WTC11 (cell line): ENCODE measurements around the gene STARD5. TPM values are rescaled to one million over a fixed set of nuclear protein-coding genes. Genes with fewer than 3 reads are reported as not detected.
A peak's percentile ranks its signal among the peaks of the same experiment; 100 is the strongest.

Experiments
- ATAC-seq: fragments of 200-7000 bp; cut with Tn5 transposase; 2 replicates; pipeline ENCODE4 v1.10.0; 2021; ENCODE audit warnings: mild to moderate bottlenecking, moderate library complexity
- CTCF ChIA-PET: fragments of 300-600 bp; sonication (Branson Sonifier 250); formaldehyde crosslinking; loops from one replicate; lab custom pipeline; 2021; ENCODE audit warnings: antibody characterized with exemption; lab: Charles Lee
- POLR2A ChIA-PET: fragments of 350-600 bp; sonication (Branson Sonifier 250); formaldehyde crosslinking; loops from one replicate; lab custom pipeline; 2021; ENCODE audit warnings: antibody characterized with exemption; lab: Charles Lee
- DNase-seq: peaks from one replicate; pipeline ENCODE4 v3.0.0; 2021; ENCODE audit warnings: low spot score
- H3K27ac Mint-ChIP-seq: 2 replicates; pipeline ENCODE4 v1.8.0; 2021; ENCODE audit warnings: mixed read lengths
- H3K27me3 Mint-ChIP-seq: 2 replicates; pipeline ENCODE4 v1.8.0; 2021; ENCODE audit warnings: low read depth, mild to moderate bottlenecking, moderate library complexity, mixed read lengths
- H3K36me3 Mint-ChIP-seq: 2 replicates; pipeline ENCODE4 v1.8.0; 2021; ENCODE audit warnings: mixed read lengths
- H3K4me1 Mint-ChIP-seq: 2 replicates; pipeline ENCODE4 v1.8.0; 2022; ENCODE audit warnings: mixed read lengths
- H3K4me3 Mint-ChIP-seq: 2 replicates; pipeline ENCODE4 v1.8.0; 2021; ENCODE audit warnings: mild to moderate bottlenecking, moderate library complexity, mixed read lengths
- H3K9me3 Mint-ChIP-seq: 2 replicates; pipeline ENCODE4 v1.8.0; 2021; ENCODE audit warnings: mixed read lengths
- ATF1 ChIP-seq: sonication (generic); formaldehyde crosslinking; IDR thresholded peaks from 2 replicates; pipeline ENCODE4 v1.8.1; 2023; ENCODE audit warnings: mild to moderate bottlenecking, moderate library complexity, missing genetic modification reagents
- ATF3 ChIP-seq: sonication (generic); formaldehyde crosslinking; conservative IDR thresholded peaks from 2 replicates; pipeline ENCODE4 v1.8.1; 2022; ENCODE audit warnings: mild to moderate bottlenecking, missing genetic modification reagents
- CTCF ChIP-seq: fragments of 200-600 bp; IDR thresholded peaks from 2 replicates; pipeline ENCODE4 v1.8.0; 2022; ENCODE audit warnings: antibody characterized with exemption
- FOXJ3 ChIP-seq: sonication (generic); formaldehyde crosslinking; IDR thresholded peaks from 2 replicates; pipeline ENCODE4 v1.9.0; 2021; ENCODE audit warnings: missing genetic modification reagents, mild to moderate bottlenecking, borderline replicate concordance
- GRHL2 ChIP-seq: fragments of 250-450 bp; sonication (Bioruptor Pico); IDR thresholded peaks from 2 replicates; pipeline ENCODE4 v1.8.0; 2022; ENCODE audit warnings: mild to moderate bottlenecking, moderate library complexity; ENCODE audit not compliant: insufficient replicate concordance, severe bottlenecking
- IRF1 ChIP-seq: sonication (generic); formaldehyde crosslinking; IDR thresholded peaks from 2 replicates; pipeline ENCODE4 v1.8.0; 2023; ENCODE audit warnings: missing genetic modification reagents
- OVOL2 ChIP-seq: fragments of 250-450 bp; sonication (Bioruptor Pico); IDR thresholded peaks from 2 replicates; pipeline ENCODE4 v1.9.0; 2021; ENCODE audit warnings: mild to moderate bottlenecking, borderline replicate concordance
- SMAD3 ChIP-seq: sonication (generic); formaldehyde crosslinking; IDR thresholded peaks from 2 replicates; pipeline ENCODE4 v1.8.0; 2022; ENCODE audit warnings: missing genetic modification reagents, mild to moderate bottlenecking, borderline replicate concordance
- SMAD4 ChIP-seq: sonication (generic); formaldehyde crosslinking; IDR thresholded peaks from 2 replicates; pipeline ENCODE4 v1.8.0; 2022; ENCODE audit warnings: mild to moderate bottlenecking, missing genetic modification reagents
- TCF7 ChIP-seq: sonication (generic); formaldehyde crosslinking; IDR thresholded peaks from 2 replicates; pipeline ENCODE4 v1.8.0; 2022; ENCODE audit warnings: mild to moderate bottlenecking, low read depth, missing genetic modification reagents, moderate library complexity
- TP53 ChIP-seq: sonication (generic); formaldehyde crosslinking; IDR thresholded peaks from 2 replicates; pipeline ENCODE4 v1.8.1; 2023; ENCODE audit warnings: mild to moderate bottlenecking, missing genetic modification reagents
- ZBTB21 ChIP-seq: sonication (generic); formaldehyde crosslinking; IDR thresholded peaks from 2 replicates; pipeline ENCODE4 v1.8.1; 2023; ENCODE audit warnings: mild to moderate bottlenecking, missing genetic modification reagents, borderline replicate concordance
- ZNF219 ChIP-seq: sonication (generic); formaldehyde crosslinking; IDR thresholded peaks from 2 replicates; pipeline ENCODE4 v1.8.0; 2023; ENCODE audit warnings: missing genetic modification reagents, mild to moderate bottlenecking, borderline replicate concordance
- ZNF263 ChIP-seq: sonication (generic); formaldehyde crosslinking; IDR thresholded peaks from 2 replicates; pipeline ENCODE4 v1.8.1; 2022; ENCODE audit warnings: low read depth, mild to moderate bottlenecking, moderate library complexity, missing genetic modification reagents
- ZNF396 ChIP-seq: fragments of 250-450 bp; sonication (Bioruptor Pico); IDR thresholded peaks from 2 replicates; pipeline ENCODE4 v1.8.0; 2021; ENCODE audit warnings: mild to moderate bottlenecking, moderate library complexity, borderline replicate concordance
- ZNF425 ChIP-seq: fragments of 250-450 bp; sonication (Bioruptor Pico); conservative IDR thresholded peaks from 2 replicates; pipeline ENCODE4 v1.9.0; 2021; ENCODE audit warnings: mild to moderate bottlenecking
- total RNA-seq: library from RNA; stranded (reverse); gene quantifications from 3 replicates; pipeline ENCODE4 v1.2.3, GENCODE V29; 2021
- TF ChIP-seq, protein P1 (sequence below): sonication (generic); formaldehyde crosslinking; IDR thresholded peaks from 2 replicates; pipeline ENCODE4 v1.8.0; 2022; ENCODE audit warnings: mild to moderate bottlenecking, missing genetic modification reagents
- TF ChIP-seq, protein P2 (sequence below): sonication (generic); formaldehyde crosslinking; IDR thresholded peaks from 2 replicates; pipeline ENCODE4 v1.8.0; 2022; ENCODE audit warnings: mild to moderate bottlenecking, missing genetic modification reagents

STARD5 gene
- total RNA-seq, 1 experiment from 2014 or later, result 6.8 TPM

DNA sequence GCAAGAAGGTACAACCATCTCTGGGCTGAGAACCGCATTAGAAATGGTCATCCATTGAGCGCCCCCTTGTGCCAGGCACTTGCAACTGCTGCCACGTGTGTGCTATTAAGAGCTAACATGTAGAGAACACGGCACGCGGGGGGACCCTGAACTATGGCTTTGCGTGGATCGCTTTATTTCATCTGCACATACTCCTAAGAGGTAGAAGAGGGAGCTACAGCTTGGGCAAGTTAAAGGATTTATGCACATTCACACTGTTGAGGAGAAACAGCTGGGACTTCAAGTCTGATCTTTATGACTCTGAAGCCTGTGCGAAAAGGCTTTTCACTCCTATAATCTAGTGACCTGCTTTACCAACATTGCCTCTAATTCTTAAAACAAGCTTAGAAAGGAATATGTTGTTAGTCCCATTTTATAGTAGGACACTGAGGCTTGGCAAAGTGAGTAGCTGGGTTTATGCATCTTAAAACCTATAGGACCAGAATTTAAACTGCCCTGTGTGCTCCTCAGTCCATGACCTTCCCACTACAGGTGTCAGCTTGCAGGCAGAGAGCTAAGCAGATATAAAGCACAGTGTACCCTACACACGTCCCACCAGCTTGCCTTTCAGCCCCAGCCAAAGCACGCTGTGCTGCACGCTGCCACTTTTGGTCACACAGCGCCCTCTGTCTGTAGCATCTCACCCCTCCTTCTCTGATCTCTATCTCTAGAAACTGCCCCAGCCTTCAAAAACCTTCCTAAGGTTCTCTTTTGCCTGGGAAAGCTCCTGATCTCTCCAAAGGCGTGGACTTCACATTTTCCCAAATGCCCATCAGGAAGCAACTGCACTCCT, 57.8 kb downstream of the STARD5 start:
- CTCF ChIA-PET, result interaction anchor here (0.6 to 4.9 kb wide), 142 partner anchors 9 to 918 kb away, joined by 3 to 238 read pairs (median 6); partner anchors contain the start of genes ABHD17C, CEMIP, CFAP161 and IL16
- no peak for TF ChIP-seq SMAD4
- TF ChIP-seq, protein P1, sequence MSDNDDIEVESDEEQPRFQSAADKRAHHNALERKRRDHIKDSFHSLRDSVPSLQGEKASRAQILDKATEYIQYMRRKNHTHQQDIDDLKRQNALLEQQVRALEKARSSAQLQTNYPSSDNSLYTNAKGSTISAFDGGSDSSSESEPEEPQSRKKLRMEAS, result peak; percentile 64; the same call in 1 of the 2 replicates
- TF ChIP-seq, protein P2, sequence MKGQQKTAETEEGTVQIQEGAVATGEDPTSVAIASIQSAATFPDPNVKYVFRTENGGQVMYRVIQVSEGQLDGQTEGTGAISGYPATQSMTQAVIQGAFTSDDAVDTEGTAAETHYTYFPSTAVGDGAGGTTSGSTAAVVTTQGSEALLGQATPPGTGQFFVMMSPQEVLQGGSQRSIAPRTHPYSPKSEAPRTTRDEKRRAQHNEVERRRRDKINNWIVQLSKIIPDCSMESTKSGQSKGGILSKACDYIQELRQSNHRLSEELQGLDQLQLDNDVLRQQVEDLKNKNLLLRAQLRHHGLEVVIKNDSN (CRISPR knock-in tag), result peak; percentile 40; the same call in 1 of the 2 replicates
- peak; percentile 78 for TF ChIP-seq CTCF
- no peak for TF ChIP-seq TCF7
- TF ChIP-seq, all 79 proteins: peak for 3
- DNase-seq, result peak; percentile 90
- H3K27ac Mint-ChIP-seq, result no peak overlapping the region
- POLR2A ChIA-PET, result interaction anchor here (0.6 to 0.9 kb wide), 2 partner anchors 58 to 265 kb away, joined by 3 read pairs; partner anchors contain the start of genes STARD5 and TLNRD1
- ATAC-seq, result peak; percentile 93
- peaks cover 13% of the 10 kb centered on the region for H3K4me1 Mint-ChIP-seq
- H3K27me3 Mint-ChIP-seq, result no peaks in the 10 kb centered on the region
- no peaks in the 10 kb centered on the region for H3K9me3 Mint-ChIP-seq
- H3K4me3 Mint-ChIP-seq, result peak overlapping the region; percentile 58
- H3K36me3 Mint-ChIP-seq, result no peaks in the 10 kb centered on the region

DNA sequence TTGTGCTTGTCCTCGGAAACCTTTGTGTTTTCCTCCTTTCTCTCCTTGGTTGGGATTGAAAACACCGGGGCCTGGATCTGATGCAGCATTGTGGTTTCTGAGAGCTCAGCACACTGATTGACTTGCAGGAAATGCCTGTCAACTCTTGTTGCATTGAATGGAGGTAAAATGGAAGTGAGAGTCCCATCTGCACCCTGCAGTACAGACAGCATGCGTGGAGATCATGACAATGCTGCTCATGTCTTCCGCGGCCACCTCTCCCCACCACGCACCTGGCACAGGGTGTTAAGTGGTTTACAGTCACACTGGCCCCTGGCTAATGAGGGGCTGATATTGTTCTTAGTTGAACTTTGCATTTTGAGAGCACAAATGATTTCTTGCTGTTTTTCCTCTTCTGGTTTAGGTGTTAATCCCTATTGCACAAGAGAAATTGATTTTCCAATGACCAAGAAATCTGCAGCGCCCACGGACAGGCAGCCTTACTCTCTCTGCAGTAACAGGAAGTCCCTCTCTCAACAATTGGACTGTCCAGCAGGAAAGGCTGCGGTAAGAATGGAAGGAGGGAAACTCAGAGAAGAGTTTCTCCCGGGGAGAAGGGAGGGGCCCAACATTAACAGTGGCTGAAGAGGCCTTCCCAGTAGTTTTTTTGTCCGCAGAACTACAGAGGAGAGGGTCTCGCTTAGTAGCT, 58.5 kb downstream of the STARD5 start:
- Mint-ChIP-seq H3K27ac (no peak overlapping the region), H3K27me3 (no peaks in the 10 kb centered on the region), H3K9me3 (no peaks in the 10 kb centered on the region), H3K4me3 (no peak overlapping the region), H3K4me1 (peaks cover 13% of the 10 kb centered on the region), H3K36me3 (no peaks in the 10 kb centered on the region)
- no peak for DNase-seq
- no peak for ATAC-seq
- no peak for TF ChIP-seq GRHL2 (CRISPR knock-in tag)
- TF ChIP-seq TP53 (CRISPR knock-in tag), result no peak
- no peak for TF ChIP-seq SMAD3 (CRISPR knock-in tag)
- no peak for TF ChIP-seq ATF3 (CRISPR knock-in tag)
- no peak for TF ChIP-seq IRF1 (CRISPR knock-in tag)
- no peak for TF ChIP-seq CTCF
- TF ChIP-seq FOXJ3, result no peak
- no peak for TF ChIP-seq ATF1
- TF ChIP-seq ZNF425 (CRISPR knock-in tag), result no peak
- no peak for TF ChIP-seq ZNF219 (CRISPR knock-in tag)
- no peak for TF ChIP-seq ZBTB21 (CRISPR knock-in tag)
- no peak for TF ChIP-seq ZNF263
- no peak for TF ChIP-seq OVOL2 (CRISPR knock-in tag)
- no peak for TF ChIP-seq ZNF396
- ChIA-PET POLR2A (no interaction called here), CTCF (interaction anchor here (0.7 to 4.9 kb wide), 110 partner anchors 8 to 919 kb away, joined by 3 to 238 read pairs (median 6); partner anchors contain the start of genes ABHD17C, CEMIP, IL16 and STARD5)
